WTC11 (cell line): ENCODE results near the gene SMAP1. TPM values are rescaled to one million over a fixed set of nuclear protein-coding genes. Genes with fewer than 3 reads are reported as not detected.

Experiments
- ATAC-seq: fragments of 200-7000 bp; cut with Tn5 transposase; 2 replicates; pipeline ENCODE4 v1.10.0; 2021; ENCODE audit warnings: mild to moderate bottlenecking, moderate library complexity
- CTCF ChIA-PET: fragments of 300-600 bp; sonication (Branson Sonifier 250); formaldehyde crosslinking; loops from one replicate; lab custom pipeline; 2021; ENCODE audit warnings: antibody characterized with exemption; lab: Charles Lee
- POLR2A ChIA-PET: fragments of 350-600 bp; sonication (Branson Sonifier 250); formaldehyde crosslinking; loops from one replicate; lab custom pipeline; 2021; ENCODE audit warnings: antibody characterized with exemption; lab: Charles Lee
- DNase-seq: peaks from one replicate; pipeline ENCODE4 v3.0.0; 2021; ENCODE audit warnings: low spot score
- H3K27ac Mint-ChIP-seq: 2 replicates; pipeline ENCODE4 v1.8.0; 2021; ENCODE audit warnings: mixed read lengths
- H3K27me3 Mint-ChIP-seq: 2 replicates; pipeline ENCODE4 v1.8.0; 2021; ENCODE audit warnings: low read depth, mild to moderate bottlenecking, moderate library complexity, mixed read lengths
- H3K36me3 Mint-ChIP-seq: 2 replicates; pipeline ENCODE4 v1.8.0; 2021; ENCODE audit warnings: mixed read lengths
- H3K4me1 Mint-ChIP-seq: 2 replicates; pipeline ENCODE4 v1.8.0; 2022; ENCODE audit warnings: mixed read lengths
- H3K4me3 Mint-ChIP-seq: 2 replicates; pipeline ENCODE4 v1.8.0; 2021; ENCODE audit warnings: mild to moderate bottlenecking, moderate library complexity, mixed read lengths
- H3K9me3 Mint-ChIP-seq: 2 replicates; pipeline ENCODE4 v1.8.0; 2021; ENCODE audit warnings: mixed read lengths
- CREB1 ChIP-seq: sonication (generic); formaldehyde crosslinking; IDR thresholded peaks from 2 replicates; pipeline ENCODE4 v1.8.0; 2023; ENCODE audit warnings: mild to moderate bottlenecking, missing genetic modification reagents
- EMX1 ChIP-seq: fragments of 250-450 bp; sonication (Bioruptor Pico); IDR thresholded peaks from 2 replicates; pipeline ENCODE4 v1.8.0; 2021; ENCODE audit warnings: mild to moderate bottlenecking
- GABPB1 ChIP-seq: sonication (generic); formaldehyde crosslinking; IDR thresholded peaks from 2 replicates; pipeline ENCODE4 v1.8.1; 2023; ENCODE audit warnings: mild to moderate bottlenecking, missing genetic modification reagents
- GRHL2 ChIP-seq: fragments of 250-450 bp; sonication (Bioruptor Pico); IDR thresholded peaks from 2 replicates; pipeline ENCODE4 v1.8.0; 2022; ENCODE audit warnings: mild to moderate bottlenecking, moderate library complexity; ENCODE audit not compliant: insufficient replicate concordance, severe bottlenecking
- NFATC4 ChIP-seq: fragments of 250-450 bp; sonication (Bioruptor Pico); IDR thresholded peaks from 2 replicates; pipeline ENCODE4 v1.9.0; 2021; ENCODE audit warnings: mild to moderate bottlenecking
- TP53 ChIP-seq: sonication (generic); formaldehyde crosslinking; IDR thresholded peaks from 2 replicates; pipeline ENCODE4 v1.8.1; 2023; ENCODE audit warnings: mild to moderate bottlenecking, missing genetic modification reagents
- ZNF138 ChIP-seq: sonication (generic); formaldehyde crosslinking; conservative IDR thresholded peaks from 2 replicates; pipeline ENCODE4 v1.8.1; 2022; ENCODE audit warnings: mild to moderate bottlenecking, moderate library complexity, missing genetic modification reagents
- ZNF317 ChIP-seq: sonication (generic); formaldehyde crosslinking; IDR thresholded peaks from 2 replicates; pipeline ENCODE4 v1.8.1; 2023; ENCODE audit warnings: low read depth, mild to moderate bottlenecking, moderate library complexity, missing genetic modification reagents, borderline replicate concordance
- total RNA-seq: library from RNA; stranded (reverse); gene quantifications from 3 replicates; pipeline ENCODE4 v1.2.3, GENCODE V29; 2021
- TF ChIP-seq, protein P1 (sequence below): sonication (generic); formaldehyde crosslinking; IDR thresholded peaks from 2 replicates; pipeline ENCODE4 v1.8.0; 2022; ENCODE audit warnings: mild to moderate bottlenecking, missing genetic modification reagents
- TF ChIP-seq, protein P2 (sequence below): sonication (generic); formaldehyde crosslinking; IDR thresholded peaks from 2 replicates; pipeline ENCODE4 v1.8.0; 2022; ENCODE audit warnings: mild to moderate bottlenecking, missing genetic modification reagents
- TF ChIP-seq, protein P3 (sequence below): sonication (generic); formaldehyde crosslinking; IDR thresholded peaks from 2 replicates; pipeline ENCODE4 v1.8.0; 2022; ENCODE audit warnings: mild to moderate bottlenecking, missing genetic modification reagents
- TF ChIP-seq, protein P4 (sequence below): fragments of 250-450 bp; sonication (Bioruptor Pico); IDR thresholded peaks from 2 replicates; pipeline ENCODE4 v1.8.0; 2021; ENCODE audit warnings: mild to moderate bottlenecking
- TF ChIP-seq, protein P5 (sequence below): fragments of 250-450 bp; sonication (Bioruptor Pico); conservative IDR thresholded peaks from 2 replicates; pipeline ENCODE4 v1.9.0; 2021; ENCODE audit warnings: mild to moderate bottlenecking
- TF ChIP-seq, protein P6 (sequence below): sonication (generic); formaldehyde crosslinking; IDR thresholded peaks from 2 replicates; pipeline ENCODE4 v1.8.0; 2023; ENCODE audit warnings: mild to moderate bottlenecking, missing genetic modification reagents
- TF ChIP-seq, protein P7 (sequence below): sonication (generic); formaldehyde crosslinking; IDR thresholded peaks from 2 replicates; pipeline ENCODE4 v1.8.1; 2022; ENCODE audit warnings: low read depth, missing genetic modification reagents, borderline replicate concordance
- TF ChIP-seq, protein P8 (sequence below): sonication (generic); formaldehyde crosslinking; conservative IDR thresholded peaks from 2 replicates; pipeline ENCODE4 v1.8.1; 2022; ENCODE audit warnings: mild to moderate bottlenecking, missing genetic modification reagents
- TF ChIP-seq, protein P9 (sequence below): sonication (generic); formaldehyde crosslinking; IDR thresholded peaks from 2 replicates; pipeline ENCODE4 v1.8.1; 2023; ENCODE audit warnings: mild to moderate bottlenecking, missing genetic modification reagents, moderate library complexity

SMAP1 gene
- total RNA-seq, 1 experiment from 2014 or later = 29.0 TPM

DNA sequence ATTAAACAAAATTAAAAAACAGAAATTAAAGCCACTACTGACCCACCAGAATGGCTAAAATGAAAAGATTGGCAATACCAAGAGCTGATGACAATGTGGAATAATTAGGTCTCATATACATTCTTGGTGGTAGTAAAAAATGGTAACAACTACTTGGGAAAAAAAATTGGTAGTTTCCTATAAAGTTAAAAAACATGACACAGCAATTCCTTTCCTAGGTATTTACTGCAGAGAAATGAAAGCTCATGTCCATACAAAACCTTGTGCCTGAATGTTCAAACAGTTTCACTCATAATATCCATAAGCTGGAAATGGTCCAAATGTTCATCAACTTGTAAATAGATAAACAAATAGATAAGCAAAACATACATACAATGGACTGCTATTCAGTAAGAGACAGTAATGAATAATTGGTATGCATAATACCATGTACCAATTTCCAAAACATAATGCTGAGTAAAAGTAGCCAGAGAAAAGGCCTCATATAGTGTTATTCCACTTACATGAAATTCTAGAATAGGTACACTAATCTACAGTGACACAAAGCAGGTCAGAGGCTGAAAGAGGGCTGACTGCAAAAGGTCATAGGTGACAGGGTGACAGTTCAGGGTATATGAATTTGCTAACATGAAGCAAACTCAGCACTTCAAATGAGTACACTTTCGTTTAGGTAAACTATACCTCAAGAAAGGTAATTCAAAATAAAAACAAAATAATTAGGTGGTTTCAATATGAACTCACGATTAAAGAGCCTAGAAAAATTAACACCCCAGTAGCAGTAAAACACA is 236.2 kb downstream of the SMAP1 start:
- no peaks in the 10 kb centered on the region for H3K9me3 Mint-ChIP-seq
- H3K27me3 Mint-ChIP-seq = no peaks in the 10 kb centered on the region

DNA sequence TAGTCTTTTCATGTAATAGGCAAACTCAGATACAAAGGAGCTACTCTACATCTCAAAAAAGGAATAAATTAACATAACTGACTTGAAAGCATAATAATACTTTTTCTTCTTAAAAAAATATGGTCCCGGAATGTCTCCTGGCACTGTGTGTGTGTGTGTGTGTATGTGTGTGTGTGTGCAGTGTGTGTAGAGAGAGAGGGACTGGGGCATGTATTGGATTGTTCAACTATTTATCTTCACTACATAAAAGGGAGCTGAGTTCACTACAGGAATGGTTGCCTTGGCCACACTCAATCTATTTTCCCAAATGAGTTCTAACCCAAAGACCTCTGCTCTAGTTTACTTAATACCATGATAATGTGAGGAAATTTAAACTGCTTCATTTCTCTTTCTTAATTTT is 238.1 kb downstream of the SMAP1 start:
- Mint-ChIP-seq H3K27me3 (no peaks in the 10 kb centered on the region; the same call in 1 of the 2 replicates), H3K4me1 (peaks cover 1% of the 10 kb centered on the region), H3K36me3 (no peaks in the 10 kb centered on the region), H3K9me3 (no peaks in the 10 kb centered on the region), H3K4me3 (no peak overlapping the region), H3K27ac (no peak overlapping the region)
- CTCF ChIA-PET = interaction anchor here (2.0 kb wide), 1 partner anchor 21 kb away, joined by 6 read pairs; no protein-coding TSS in a partner anchor
- POLR2A ChIA-PET = no interaction called here
- ATAC-seq (no peak), DNase-seq (no peak)
- TF ChIP-seq, protein P1, sequence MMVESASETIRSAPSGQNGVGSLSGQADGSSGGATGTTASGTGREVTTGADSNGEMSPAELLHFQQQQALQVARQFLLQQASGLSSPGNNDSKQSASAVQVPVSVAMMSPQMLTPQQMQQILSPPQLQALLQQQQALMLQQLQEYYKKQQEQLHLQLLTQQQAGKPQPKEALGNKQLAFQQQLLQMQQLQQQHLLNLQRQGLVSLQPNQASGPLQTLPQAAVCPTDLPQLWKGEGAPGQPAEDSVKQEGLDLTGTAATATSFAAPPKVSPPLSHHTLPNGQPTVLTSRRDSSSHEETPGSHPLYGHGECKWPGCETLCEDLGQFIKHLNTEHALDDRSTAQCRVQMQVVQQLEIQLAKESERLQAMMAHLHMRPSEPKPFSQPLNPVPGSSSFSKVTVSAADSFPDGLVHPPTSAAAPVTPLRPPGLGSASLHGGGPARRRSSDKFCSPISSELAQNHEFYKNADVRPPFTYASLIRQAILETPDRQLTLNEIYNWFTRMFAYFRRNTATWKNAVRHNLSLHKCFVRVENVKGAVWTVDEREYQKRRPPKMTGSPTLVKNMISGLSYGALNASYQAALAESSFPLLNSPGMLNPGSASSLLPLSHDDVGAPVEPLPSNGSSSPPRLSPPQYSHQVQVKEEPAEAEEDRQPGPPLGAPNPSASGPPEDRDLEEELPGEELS = no peak
- TF ChIP-seq, protein P2, sequence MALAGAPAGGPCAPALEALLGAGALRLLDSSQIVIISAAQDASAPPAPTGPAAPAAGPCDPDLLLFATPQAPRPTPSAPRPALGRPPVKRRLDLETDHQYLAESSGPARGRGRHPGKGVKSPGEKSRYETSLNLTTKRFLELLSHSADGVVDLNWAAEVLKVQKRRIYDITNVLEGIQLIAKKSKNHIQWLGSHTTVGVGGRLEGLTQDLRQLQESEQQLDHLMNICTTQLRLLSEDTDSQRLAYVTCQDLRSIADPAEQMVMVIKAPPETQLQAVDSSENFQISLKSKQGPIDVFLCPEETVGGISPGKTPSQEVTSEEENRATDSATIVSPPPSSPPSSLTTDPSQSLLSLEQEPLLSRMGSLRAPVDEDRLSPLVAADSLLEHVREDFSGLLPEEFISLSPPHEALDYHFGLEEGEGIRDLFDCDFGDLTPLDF = no peak
- TF ChIP-seq, protein P3, sequence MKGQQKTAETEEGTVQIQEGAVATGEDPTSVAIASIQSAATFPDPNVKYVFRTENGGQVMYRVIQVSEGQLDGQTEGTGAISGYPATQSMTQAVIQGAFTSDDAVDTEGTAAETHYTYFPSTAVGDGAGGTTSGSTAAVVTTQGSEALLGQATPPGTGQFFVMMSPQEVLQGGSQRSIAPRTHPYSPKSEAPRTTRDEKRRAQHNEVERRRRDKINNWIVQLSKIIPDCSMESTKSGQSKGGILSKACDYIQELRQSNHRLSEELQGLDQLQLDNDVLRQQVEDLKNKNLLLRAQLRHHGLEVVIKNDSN (CRISPR knock-in tag) = no peak
- TF ChIP-seq GABPB1 (CRISPR knock-in tag) (no peak), CREB1 (CRISPR knock-in tag) (no peak), NFATC4 (no peak), ZNF138 (no peak), ZNF317 (CRISPR knock-in tag) (no peak), EMX1 (CRISPR knock-in tag) (no peak), TP53 (no peak), GRHL2 (CRISPR knock-in tag) (no peak)
- TF ChIP-seq, protein P4, sequence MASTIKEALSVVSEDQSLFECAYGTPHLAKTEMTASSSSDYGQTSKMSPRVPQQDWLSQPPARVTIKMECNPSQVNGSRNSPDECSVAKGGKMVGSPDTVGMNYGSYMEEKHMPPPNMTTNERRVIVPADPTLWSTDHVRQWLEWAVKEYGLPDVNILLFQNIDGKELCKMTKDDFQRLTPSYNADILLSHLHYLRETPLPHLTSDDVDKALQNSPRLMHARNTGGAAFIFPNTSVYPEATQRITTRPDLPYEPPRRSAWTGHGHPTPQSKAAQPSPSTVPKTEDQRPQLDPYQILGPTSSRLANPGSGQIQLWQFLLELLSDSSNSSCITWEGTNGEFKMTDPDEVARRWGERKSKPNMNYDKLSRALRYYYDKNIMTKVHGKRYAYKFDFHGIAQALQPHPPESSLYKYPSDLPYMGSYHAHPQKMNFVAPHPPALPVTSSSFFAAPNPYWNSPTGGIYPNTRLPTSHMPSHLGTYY (CRISPR knock-in tag) = no peak
- TF ChIP-seq, protein P5, sequence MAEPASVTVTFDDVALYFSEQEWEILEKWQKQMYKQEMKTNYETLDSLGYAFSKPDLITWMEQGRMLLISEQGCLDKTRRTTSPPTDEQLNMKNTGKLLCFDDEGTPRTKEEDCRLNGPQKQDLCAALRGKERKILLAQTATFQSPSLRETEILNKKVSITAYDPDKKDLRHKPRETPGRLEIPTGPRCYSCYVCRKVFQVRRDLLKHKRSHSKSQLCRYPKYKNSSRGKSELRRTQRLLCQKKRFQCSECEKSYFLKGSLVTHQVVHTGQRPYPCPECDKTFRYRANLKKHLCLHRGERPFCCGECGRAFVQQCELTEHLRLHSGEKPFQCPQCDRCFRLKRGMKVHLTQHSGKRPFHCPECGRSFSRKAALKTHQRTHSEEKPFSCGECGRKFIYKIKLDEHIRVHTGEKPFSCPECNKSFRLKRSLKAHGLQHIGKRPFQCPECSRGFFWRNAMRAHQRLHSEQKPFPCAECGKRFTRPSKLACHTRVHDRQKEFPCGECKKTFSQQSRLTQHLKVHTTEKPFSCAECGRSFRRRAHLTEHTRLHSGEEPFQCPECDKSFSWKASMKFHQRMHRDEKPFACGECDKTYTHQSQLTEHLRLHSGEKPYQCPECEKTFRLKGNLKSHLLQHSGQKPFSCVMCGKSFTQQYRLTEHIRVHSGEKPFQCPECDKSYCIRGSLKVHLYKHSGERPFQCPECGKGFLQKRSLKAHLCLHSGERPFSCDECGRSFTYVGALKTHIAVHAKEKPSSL (CRISPR knock-in tag) = no peak
- TF ChIP-seq, protein P6, sequence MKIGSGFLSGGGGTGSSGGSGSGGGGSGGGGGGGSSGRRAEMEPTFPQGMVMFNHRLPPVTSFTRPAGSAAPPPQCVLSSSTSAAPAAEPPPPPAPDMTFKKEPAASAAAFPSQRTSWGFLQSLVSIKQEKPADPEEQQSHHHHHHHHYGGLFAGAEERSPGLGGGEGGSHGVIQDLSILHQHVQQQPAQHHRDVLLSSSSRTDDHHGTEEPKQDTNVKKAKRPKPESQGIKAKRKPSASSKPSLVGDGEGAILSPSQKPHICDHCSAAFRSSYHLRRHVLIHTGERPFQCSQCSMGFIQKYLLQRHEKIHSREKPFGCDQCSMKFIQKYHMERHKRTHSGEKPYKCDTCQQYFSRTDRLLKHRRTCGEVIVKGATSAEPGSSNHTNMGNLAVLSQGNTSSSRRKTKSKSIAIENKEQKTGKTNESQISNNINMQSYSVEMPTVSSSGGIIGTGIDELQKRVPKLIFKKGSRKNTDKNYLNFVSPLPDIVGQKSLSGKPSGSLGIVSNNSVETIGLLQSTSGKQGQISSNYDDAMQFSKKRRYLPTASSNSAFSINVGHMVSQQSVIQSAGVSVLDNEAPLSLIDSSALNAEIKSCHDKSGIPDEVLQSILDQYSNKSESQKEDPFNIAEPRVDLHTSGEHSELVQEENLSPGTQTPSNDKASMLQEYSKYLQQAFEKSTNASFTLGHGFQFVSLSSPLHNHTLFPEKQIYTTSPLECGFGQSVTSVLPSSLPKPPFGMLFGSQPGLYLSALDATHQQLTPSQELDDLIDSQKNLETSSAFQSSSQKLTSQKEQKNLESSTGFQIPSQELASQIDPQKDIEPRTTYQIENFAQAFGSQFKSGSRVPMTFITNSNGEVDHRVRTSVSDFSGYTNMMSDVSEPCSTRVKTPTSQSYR (CRISPR knock-in tag) = no peak
- TF ChIP-seq, protein P7, sequence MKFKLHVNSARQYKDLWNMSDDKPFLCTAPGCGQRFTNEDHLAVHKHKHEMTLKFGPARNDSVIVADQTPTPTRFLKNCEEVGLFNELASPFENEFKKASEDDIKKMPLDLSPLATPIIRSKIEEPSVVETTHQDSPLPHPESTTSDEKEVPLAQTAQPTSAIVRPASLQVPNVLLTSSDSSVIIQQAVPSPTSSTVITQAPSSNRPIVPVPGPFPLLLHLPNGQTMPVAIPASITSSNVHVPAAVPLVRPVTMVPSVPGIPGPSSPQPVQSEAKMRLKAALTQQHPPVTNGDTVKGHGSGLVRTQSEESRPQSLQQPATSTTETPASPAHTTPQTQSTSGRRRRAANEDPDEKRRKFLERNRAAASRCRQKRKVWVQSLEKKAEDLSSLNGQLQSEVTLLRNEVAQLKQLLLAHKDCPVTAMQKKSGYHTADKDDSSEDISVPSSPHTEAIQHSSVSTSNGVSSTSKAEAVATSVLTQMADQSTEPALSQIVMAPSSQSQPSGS (CRISPR knock-in tag) = no peak

More for the DNA sequence above, 236.2 kb downstream of the SMAP1 start:
- POLR2A ChIA-PET = no interaction called here
- Mint-ChIP-seq H3K4me1 (no peaks in the 10 kb centered on the region; the same call in 1 of the 2 replicates), H3K4me3 (no peak overlapping the region), H3K27ac (no peak overlapping the region), H3K36me3 (no peaks in the 10 kb centered on the region)
- no peak for ATAC-seq
- no peak for DNase-seq
- CTCF ChIA-PET = no interaction called here
- TF ChIP-seq, protein P8, sequence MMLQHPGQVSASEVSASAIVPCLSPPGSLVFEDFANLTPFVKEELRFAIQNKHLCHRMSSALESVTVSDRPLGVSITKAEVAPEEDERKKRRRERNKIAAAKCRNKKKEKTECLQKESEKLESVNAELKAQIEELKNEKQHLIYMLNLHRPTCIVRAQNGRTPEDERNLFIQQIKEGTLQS (CRISPR knock-in tag) = no peak
- TF ChIP-seq, protein P9, sequence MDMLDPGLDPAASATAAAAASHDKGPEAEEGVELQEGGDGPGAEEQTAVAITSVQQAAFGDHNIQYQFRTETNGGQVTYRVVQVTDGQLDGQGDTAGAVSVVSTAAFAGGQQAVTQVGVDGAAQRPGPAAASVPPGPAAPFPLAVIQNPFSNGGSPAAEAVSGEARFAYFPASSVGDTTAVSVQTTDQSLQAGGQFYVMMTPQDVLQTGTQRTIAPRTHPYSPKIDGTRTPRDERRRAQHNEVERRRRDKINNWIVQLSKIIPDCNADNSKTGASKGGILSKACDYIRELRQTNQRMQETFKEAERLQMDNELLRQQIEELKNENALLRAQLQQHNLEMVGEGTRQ (CRISPR knock-in tag) = no peak
